ENCODE results near the gene ITGA4. TPM values are rescaled to one million over a fixed set of nuclear protein-coding genes. Genes with fewer than 3 reads are reported as not detected.
A peak's percentile ranks its signal among the peaks of the same experiment; 100 is the strongest.
"Not testable (repeated sequence)": the region's sequence is repeated elsewhere in the genome, so short reads cannot be mapped to it uniquely, and the experiment has no call there.

Gene ITGA4
- total and polyA plus RNA-seq, 2 of the 13 experiments (the other 11 are each of a cell fraction or from before 2014, with no cell fraction given): not detected

GRCh38 chr2:181446985-181447384, 10.2 kb upstream of the ITGA4 start:
- no TSS peak for BruUV-seq (replicated peaks)
- CTCF ChIA-PET (ENCODE audit: low intra/inter-chr PET ratio, low total read pairs): no interaction called here
- H3K36me3 ChIP-seq (replicated peaks in 1 of 2; ENCODE audit: control insufficient read depth in 1 of 2, insufficient read depth in 2 of 2, low read length in 2 of 2): no peaks in the 10 kb centered on the region

GRCh38 chr2:181449278-181449677, 7.9 kb upstream of the ITGA4 start:
- POLR2A ChIA-PET: not testable (repeated sequence)

More at GRCh38 chr2:181446985-181447384, 10.2 kb upstream of the ITGA4 start:
- DNase-seq (ENCODE audit: low spot score): no peak
- in situ Hi-C loops (cut with HindIII; ENCODE audit: extremely low pct_ligation_motif_present, low pct_unique_long_range_greater_than_20kb) (no loop called here), intact Hi-C loops (cut with micrococcal nuclease; ENCODE audit: unreplicated experiment) (no loop called here)
- no peak for TF ChIP-seq ZNF468 (CRISPR knock-in tag; IDR thresholded peaks at IDR 0.05)
- no peak for TF ChIP-seq PAF1 (CRISPR knock-in tag; IDR thresholded peaks at IDR 0.05)
- TF ChIP-seq HNRNPK (IDR thresholded peaks at IDR 0.05; ENCODE audit: low read depth, low read length, poor library complexity, severe bottlenecking): peak; percentile 31
- POLR2A ChIA-PET: no interaction called here
- Histone ChIP-seq H3K4me1 (ENCODE audit: insufficient read depth, low read length) (no peaks in the 10 kb centered on the region), H4K20me1 (ENCODE audit: insufficient read depth, low read length) (no peaks in the 10 kb centered on the region), H3K79me2 (ENCODE audit: insufficient read depth, low read length) (no peaks in the 10 kb centered on the region), H3K4me2 (ENCODE audit: low read depth, low read length) (no peak overlapping the region), H3K27ac (ENCODE audit: extremely low read length, insufficient read depth, low read length) (no peak overlapping the region), H3K4me3 (replicated peaks in 1 of 3; ENCODE audit: insufficient read depth in 1 of 3, low read depth in 2 of 3, low read length in 3 of 3) (no peak overlapping the region), H3K9ac (ENCODE audit: insufficient read depth, low read depth, low read length) (no peak overlapping the region), H3K27me3 (ENCODE audit: control insufficient read depth in 1 of 2, insufficient read depth in 2 of 2, low read length in 2 of 2) (no peaks in the 10 kb centered on the region), H3K9me3 (ENCODE audit: low read length) (no peaks in the 10 kb centered on the region), H2AFZ (ENCODE audit: low read length) (no peak overlapping the region)
- no peak for ATAC-seq
- 8% methylated on average over 4 of the region's 4 CpGs for WGBS (ENCODE audit: low lambda C conversion rate)
- FAIRE-seq: no peak

More at GRCh38 chr2:181449278-181449677, 7.9 kb upstream of the ITGA4 start:
- H3K79me2 ChIP-seq (ENCODE audit: insufficient read depth, low read length); H3K4me1 ChIP-seq (ENCODE audit: insufficient read depth, low read length); H3K27me3 ChIP-seq (ENCODE audit: control insufficient read depth in 1 of 2, insufficient read depth in 2 of 2, low read length in 2 of 2); BruUV-seq (replicated peaks); ATAC-seq; H3K4me3 ChIP-seq (replicated peaks in 1 of 3; ENCODE audit: insufficient read depth in 1 of 3, low read depth in 2 of 3, low read length in 3 of 3); DNase-seq (ENCODE audit: low spot score); H3K4me2 ChIP-seq (ENCODE audit: low read depth, low read length); H2AFZ ChIP-seq (ENCODE audit: low read length); H3K9ac ChIP-seq (ENCODE audit: insufficient read depth, low read depth, low read length); H4K20me1 ChIP-seq (ENCODE audit: insufficient read depth, low read length); FAIRE-seq; intact Hi-C loops (cut with micrococcal nuclease; ENCODE audit: unreplicated experiment); H3K27ac ChIP-seq (ENCODE audit: extremely low read length, insufficient read depth, low read length); in situ Hi-C loops (cut with HindIII; ENCODE audit: extremely low pct_ligation_motif_present, low pct_unique_long_range_greater_than_20kb); H3K9me3 ChIP-seq (ENCODE audit: low read length); CTCF ChIA-PET (ENCODE audit: low intra/inter-chr PET ratio, low total read pairs); H3K36me3 ChIP-seq (replicated peaks in 1 of 2; ENCODE audit: control insufficient read depth in 1 of 2, insufficient read depth in 2 of 2, low read length in 2 of 2): not testable (repeated sequence)

Data from HepG2 (cell line).